Measurements from ENCODE around the gene DNAH7. TPM values are rescaled to one million over a fixed set of nuclear protein-coding genes. Genes with fewer than 3 reads are reported as not detected.

DNAH7 gene
- polyA plus RNA-seq, 4 donors = under 0.01 to 1.1 (median 0.10) TPM; not detected in 1

DNA sequence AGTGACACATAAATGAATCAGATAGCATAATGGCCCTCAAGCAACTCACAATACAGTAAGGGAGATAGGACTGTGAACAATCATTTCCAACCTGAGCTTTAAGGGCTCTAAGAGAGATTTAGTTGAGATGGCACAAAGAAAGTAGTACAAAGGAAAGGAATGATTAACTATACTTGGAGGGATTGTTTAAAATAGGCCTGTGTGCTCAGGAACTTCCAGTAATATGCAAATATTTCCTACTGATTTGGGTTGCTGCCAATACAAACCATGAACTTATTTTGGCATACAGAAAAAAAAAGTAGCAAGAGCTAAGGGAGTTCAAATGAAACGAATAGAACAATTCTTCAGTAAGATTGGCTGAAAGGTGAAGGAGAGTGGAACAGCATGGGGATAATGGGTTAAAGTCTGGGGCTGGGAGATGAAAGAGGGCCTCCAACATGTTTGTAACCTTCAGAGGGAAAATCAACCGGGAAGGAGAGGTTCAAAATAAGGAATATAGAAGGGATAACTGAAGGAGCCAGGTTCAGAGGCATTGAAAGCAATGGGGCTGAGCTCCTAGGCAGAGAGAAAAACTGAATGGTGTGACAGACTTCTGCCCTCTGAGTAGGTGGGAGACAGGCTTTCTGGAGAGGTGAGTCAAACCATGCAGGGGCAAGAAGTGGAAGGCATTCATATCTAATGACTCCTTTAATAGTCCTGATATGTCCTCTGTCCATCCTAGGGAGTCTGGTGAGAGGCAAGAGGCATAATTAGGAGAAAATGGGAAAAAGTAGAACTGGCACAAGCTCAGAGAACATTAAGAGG is 83.5 kb downstream of the DNAH7 start:
- no peak for DNase-seq
- Histone ChIP-seq H3K27ac (ENCODE audit: low read depth in 1 of 3, low read length in 2 of 3) (no peak overlapping the region), H3K27me3 (ENCODE audit: control insufficient read depth in 3 of 3, insufficient read depth in 3 of 3, low read length in 3 of 3) (peaks cover 0 to 2% (median 0%) of the 10 kb centered on the region in 3 donors), H3K4me1 (ENCODE audit: control insufficient read depth in 3 of 3, insufficient read depth in 2 of 3, low read depth in 1 of 3, low read length in 2 of 3) (no peaks in the 10 kb centered on the region), H3K4me3 (ENCODE audit: low read depth in 1 of 3, low read length in 3 of 3) (no peak overlapping the region), H3K36me3 (ENCODE audit: control insufficient read depth in 3 of 3, insufficient read depth in 2 of 3, low read depth in 1 of 3, low read length in 3 of 3) (no peaks in the 10 kb centered on the region), H3K9me3 (ENCODE audit: control insufficient read depth in 2 of 2, insufficient read depth in 1 of 2, low read depth in 1 of 2, low read length in 1 of 2) (peaks cover 0 to 1% of the 10 kb centered on the region in 2 donors)
- 16 to 27% (median 17%) methylated on average over 2 of the region's 2 CpGs for WGBS, 3 donors
- FAIRE-seq = no peak

DNA sequence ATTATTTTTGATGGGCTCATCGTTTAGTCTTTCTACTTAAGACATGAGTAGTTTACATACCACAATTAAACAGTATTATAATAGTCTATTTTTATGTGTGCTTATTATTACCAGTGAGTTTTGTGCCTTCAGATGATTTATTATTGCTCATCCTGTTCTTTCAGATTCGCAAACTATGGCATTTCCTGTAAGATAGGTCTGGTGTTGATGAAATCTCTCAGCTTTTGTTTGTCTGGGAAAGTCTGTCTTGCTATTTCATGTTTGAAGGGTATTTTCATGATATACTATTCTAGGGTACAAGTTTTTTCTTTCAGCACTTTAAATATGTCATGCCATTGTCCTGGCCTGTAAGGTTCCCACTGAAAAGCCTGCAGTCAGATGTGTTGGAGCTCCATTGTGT is 101.3 kb downstream of the DNAH7 start:
- H3K4me3 ChIP-seq (ENCODE audit: low read depth in 1 of 3, low read length in 3 of 3) = no peak overlapping the region
- no peak overlapping the region for H3K27ac ChIP-seq (ENCODE audit: low read depth in 1 of 3, low read length in 2 of 3)
- WGBS, 3 donors = 52 to 85% (median 61%) methylated on average over 2 of the region's 2 CpGs
- H3K4me1 ChIP-seq (ENCODE audit: control insufficient read depth in 3 of 3, insufficient read depth in 2 of 3, low read depth in 1 of 3, low read length in 2 of 3) = no peaks in the 10 kb centered on the region
- no peak for FAIRE-seq
- no peak for DNase-seq
- H3K36me3 ChIP-seq (ENCODE audit: control insufficient read depth in 3 of 3, insufficient read depth in 2 of 3, low read depth in 1 of 3, low read length in 3 of 3) = peaks cover 0 to 2% (median 0%) of the 10 kb centered on the region in 3 donors
- no peaks in the 10 kb centered on the region for H3K9me3 ChIP-seq (ENCODE audit: control insufficient read depth in 2 of 2, insufficient read depth in 1 of 2, low read depth in 1 of 2, low read length in 1 of 2)
- no peaks in the 10 kb centered on the region for H3K27me3 ChIP-seq (ENCODE audit: control insufficient read depth in 3 of 3, insufficient read depth in 3 of 3, low read length in 3 of 3)

GRCh38 chr2:195961873-195962272 is 106.8 kb downstream of the DNAH7 start:
- H3K4me1 ChIP-seq (ENCODE audit: control insufficient read depth in 3 of 3, insufficient read depth in 2 of 3, low read depth in 1 of 3, low read length in 2 of 3) = no peaks in the 10 kb centered on the region
- H3K27ac ChIP-seq (ENCODE audit: low read depth in 1 of 3, low read length in 2 of 3) = no peak overlapping the region
- H3K27me3 ChIP-seq (ENCODE audit: control insufficient read depth in 3 of 3, insufficient read depth in 3 of 3, low read length in 3 of 3) = no peaks in the 10 kb centered on the region
- H3K36me3 ChIP-seq (ENCODE audit: control insufficient read depth in 3 of 3, insufficient read depth in 2 of 3, low read depth in 1 of 3, low read length in 3 of 3) = no peaks in the 10 kb centered on the region
- DNase-seq (no peak), FAIRE-seq (no peak)
- 74 to 82% (median 78%) methylated on average over 5 of the region's 5 CpGs for WGBS, 3 donors
- H3K9me3 ChIP-seq (ENCODE audit: control insufficient read depth in 2 of 2, insufficient read depth in 1 of 2, low read depth in 1 of 2, low read length in 1 of 2) = no peaks in the 10 kb centered on the region
- H3K4me3 ChIP-seq (ENCODE audit: low read depth in 1 of 3, low read length in 3 of 3) = no peak overlapping the region

GRCh38 chr2:195959341-195959740 is 109.3 kb downstream of the DNAH7 start:
- 93 to 97% (median 96%) methylated on average over 2 of the region's 2 CpGs for WGBS, 3 donors
- H3K27me3 ChIP-seq (ENCODE audit: control insufficient read depth in 3 of 3, insufficient read depth in 3 of 3, low read length in 3 of 3) = no peaks in the 10 kb centered on the region
- H3K27ac ChIP-seq (ENCODE audit: low read depth in 1 of 3, low read length in 2 of 3) = no peak overlapping the region
- no peak overlapping the region for H3K4me3 ChIP-seq (ENCODE audit: low read depth in 1 of 3, low read length in 3 of 3)
- H3K36me3 ChIP-seq (ENCODE audit: control insufficient read depth in 3 of 3, insufficient read depth in 2 of 3, low read depth in 1 of 3, low read length in 3 of 3) = no peaks in the 10 kb centered on the region
- H3K4me1 ChIP-seq (ENCODE audit: control insufficient read depth in 3 of 3, insufficient read depth in 2 of 3, low read depth in 1 of 3, low read length in 2 of 3) = no peaks in the 10 kb centered on the region
- H3K9me3 ChIP-seq (ENCODE audit: control insufficient read depth in 2 of 2, insufficient read depth in 1 of 2, low read depth in 1 of 2, low read length in 1 of 2) = peaks cover 0 to 2% of the 10 kb centered on the region in 2 donors
- no peak for FAIRE-seq
- DNase-seq = no peak

GRCh38 chr2:195956725-195957124 is 111.9 kb downstream of the DNAH7 start:
- Histone ChIP-seq H3K36me3 (ENCODE audit: control insufficient read depth in 3 of 3, insufficient read depth in 2 of 3, low read depth in 1 of 3, low read length in 3 of 3) (no peaks in the 10 kb centered on the region), H3K4me1 (ENCODE audit: control insufficient read depth in 3 of 3, insufficient read depth in 2 of 3, low read depth in 1 of 3, low read length in 2 of 3) (no peaks in the 10 kb centered on the region), H3K9me3 (ENCODE audit: control insufficient read depth in 2 of 2, insufficient read depth in 1 of 2, low read depth in 1 of 2, low read length in 1 of 2) (peaks cover 0 to 6% of the 10 kb centered on the region in 2 donors), H3K4me3 (ENCODE audit: low read depth in 1 of 3, low read length in 3 of 3) (no peak overlapping the region), H3K27ac (ENCODE audit: low read depth in 1 of 3, low read length in 2 of 3) (no peak overlapping the region), H3K27me3 (ENCODE audit: control insufficient read depth in 3 of 3, insufficient read depth in 3 of 3, low read length in 3 of 3) (no peaks in the 10 kb centered on the region)
- FAIRE-seq (no peak), DNase-seq (no peak)
- 74 to 87% (median 86%) methylated on average over 3 of the region's 3 CpGs for WGBS, 3 donors

GRCh38 chr2:195945056-195945455 is 123.6 kb downstream of the DNAH7 start:
- no peaks in the 10 kb centered on the region for H3K36me3 ChIP-seq (ENCODE audit: control insufficient read depth in 3 of 3, insufficient read depth in 2 of 3, low read depth in 1 of 3, low read length in 3 of 3)
- H3K27me3 ChIP-seq (ENCODE audit: control insufficient read depth in 3 of 3, insufficient read depth in 3 of 3, low read length in 3 of 3) = no peaks in the 10 kb centered on the region
- no peak overlapping the region for H3K27ac ChIP-seq (ENCODE audit: low read depth in 1 of 3, low read length in 2 of 3)
- FAIRE-seq (no peak), DNase-seq (peak in 1 of 2 donors; percentile 30)
- H3K4me1 ChIP-seq (ENCODE audit: control insufficient read depth in 3 of 3, insufficient read depth in 2 of 3, low read depth in 1 of 3, low read length in 2 of 3) = no peaks in the 10 kb centered on the region
- H3K4me3 ChIP-seq (ENCODE audit: low read depth in 1 of 3, low read length in 3 of 3) = no peak overlapping the region
- no peaks in the 10 kb centered on the region for H3K9me3 ChIP-seq (ENCODE audit: control insufficient read depth in 2 of 2, insufficient read depth in 1 of 2, low read depth in 1 of 2, low read length in 1 of 2)

DNA sequence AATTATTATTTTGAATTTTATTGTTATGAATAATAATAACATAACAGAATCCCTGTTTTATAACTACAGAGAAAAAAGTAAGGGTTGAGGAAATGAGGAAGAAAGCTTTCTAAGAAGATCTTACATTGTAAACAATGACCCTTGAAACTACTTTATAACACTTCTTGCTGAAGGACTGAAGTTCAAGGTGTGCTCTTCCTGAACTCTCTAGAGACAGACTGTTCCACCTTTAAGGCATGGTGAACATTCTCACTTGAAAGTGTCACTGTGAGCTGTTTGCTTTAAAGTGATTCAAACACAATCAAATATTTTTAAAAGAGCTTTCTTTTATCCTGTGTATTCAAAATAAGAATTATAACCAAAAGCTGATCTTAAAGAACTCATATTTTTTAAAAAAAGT is 131.5 kb downstream of the DNAH7 start:
- Histone ChIP-seq H3K9me3 (ENCODE audit: control insufficient read depth in 2 of 2, insufficient read depth in 1 of 2, low read depth in 1 of 2, low read length in 1 of 2) (no peaks in the 10 kb centered on the region), H3K27me3 (ENCODE audit: control insufficient read depth in 3 of 3, insufficient read depth in 3 of 3, low read length in 3 of 3) (no peaks in the 10 kb centered on the region), H3K4me3 (ENCODE audit: low read depth in 1 of 3, low read length in 3 of 3) (no peak overlapping the region), H3K36me3 (ENCODE audit: control insufficient read depth in 3 of 3, insufficient read depth in 2 of 3, low read depth in 1 of 3, low read length in 3 of 3) (no peaks in the 10 kb centered on the region), H3K27ac (ENCODE audit: low read depth in 1 of 3, low read length in 2 of 3) (peak overlapping the region in 1 of 3 donors; percentile 75), H3K4me1 (ENCODE audit: control insufficient read depth in 3 of 3, insufficient read depth in 2 of 3, low read depth in 1 of 3, low read length in 2 of 3) (peaks cover 0 to 11% (median 0%) of the 10 kb centered on the region in 3 donors)
- DNase-seq (peak; percentile 63 to 82), FAIRE-seq (no peak)

DNA sequence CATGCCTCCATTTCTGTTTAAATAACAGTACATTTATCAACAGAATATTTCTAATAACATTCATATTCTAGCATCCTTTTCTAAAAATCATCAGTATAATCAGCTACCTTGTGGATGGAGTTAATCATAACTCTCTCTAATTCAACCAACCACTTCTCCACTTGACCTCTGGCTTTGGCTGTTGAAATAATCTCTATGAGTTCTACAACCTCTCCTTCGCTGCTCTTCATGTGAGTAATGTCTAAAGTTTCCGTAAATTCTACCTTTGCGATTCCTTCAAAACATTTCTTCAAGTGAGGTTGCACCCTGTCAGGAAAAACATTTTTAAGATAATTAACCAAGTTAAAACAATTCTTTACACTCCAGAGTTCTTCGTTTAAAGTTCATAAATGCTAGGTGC is 134.2 kb downstream of the DNAH7 start:
- H3K27me3 ChIP-seq (ENCODE audit: control insufficient read depth in 3 of 3, insufficient read depth in 3 of 3, low read length in 3 of 3) = no peaks in the 10 kb centered on the region
- H3K4me3 ChIP-seq (ENCODE audit: low read depth in 1 of 3, low read length in 3 of 3) = no peak overlapping the region
- peaks cover 0 to 3% of the 10 kb centered on the region in 2 donors for H3K9me3 ChIP-seq (ENCODE audit: control insufficient read depth in 2 of 2, insufficient read depth in 1 of 2, low read depth in 1 of 2, low read length in 1 of 2)
- no peaks in the 10 kb centered on the region for H3K36me3 ChIP-seq (ENCODE audit: control insufficient read depth in 3 of 3, insufficient read depth in 2 of 3, low read depth in 1 of 3, low read length in 3 of 3)
- FAIRE-seq = no peak
- WGBS, 3 donors = 88 to 91% (median 90%) methylated on average over 4 of the region's 4 CpGs
- DNase-seq = no peak
- no peak overlapping the region for H3K27ac ChIP-seq (ENCODE audit: low read depth in 1 of 3, low read length in 2 of 3)
- H3K4me1 ChIP-seq (ENCODE audit: control insufficient read depth in 3 of 3, insufficient read depth in 2 of 3, low read depth in 1 of 3, low read length in 2 of 3) = peaks cover 0 to 11% (median 0%) of the 10 kb centered on the region in 3 donors

GRCh38 chr2:195929531-195929930 is 139.1 kb downstream of the DNAH7 start:
- no peak overlapping the region for H3K4me3 ChIP-seq (ENCODE audit: low read depth in 1 of 3, low read length in 3 of 3)
- no peaks in the 10 kb centered on the region for H3K36me3 ChIP-seq (ENCODE audit: control insufficient read depth in 3 of 3, insufficient read depth in 2 of 3, low read depth in 1 of 3, low read length in 3 of 3)
- no peak for FAIRE-seq
- DNase-seq = no peak
- H3K9me3 ChIP-seq (ENCODE audit: control insufficient read depth in 2 of 2, insufficient read depth in 1 of 2, low read depth in 1 of 2, low read length in 1 of 2) = peaks cover 0 to 3% of the 10 kb centered on the region in 2 donors
- no peaks in the 10 kb centered on the region for H3K27me3 ChIP-seq (ENCODE audit: control insufficient read depth in 3 of 3, insufficient read depth in 3 of 3, low read length in 3 of 3)
- no peak overlapping the region for H3K27ac ChIP-seq (ENCODE audit: low read depth in 1 of 3, low read length in 2 of 3)
- 71 to 89% (median 77%) methylated on average over 1 of the region's 1 CpG for WGBS, 3 donors
- no peaks in the 10 kb centered on the region for H3K4me1 ChIP-seq (ENCODE audit: control insufficient read depth in 3 of 3, insufficient read depth in 2 of 3, low read depth in 1 of 3, low read length in 2 of 3)

All from small intestine (tissue), 7 donors.